Stimulated activated memory B cell treated with anti-CD40 and anti-IgM and Interleukin-4, amounts not matched to agents 10 μg/mL and 1 μg/mL and 100 μg/mL, for 72 hours (primary cell): ENCODE results near the gene ENOSF1.
"Not testable (repeated sequence)": the region's sequence is repeated elsewhere in the genome, so short reads cannot be mapped to it uniquely, and the experiment has no call there.

ENCODE experiments used
- ATAC-seq: fragments of 150-1000 bp; cut with Tn5 transposase; 2 replicates; pipeline ENCODE4 v1.10.0; 2021
- H3K27ac Mint-ChIP-seq: one replicate; pipeline ENCODE4 v1.8.0; 2022; ENCODE audit warnings: mild to moderate bottlenecking, mixed read lengths
- H3K27me3 Mint-ChIP-seq: one replicate; pipeline ENCODE4 v1.8.0; 2022; ENCODE audit warnings: mixed read lengths
- H3K36me3 Mint-ChIP-seq: one replicate; pipeline ENCODE4 v1.8.0; 2022; ENCODE audit warnings: mixed read lengths
- H3K4me1 Mint-ChIP-seq: one replicate; pipeline ENCODE4 v1.8.0; 2022; ENCODE audit warnings: mixed read lengths
- H3K4me3 Mint-ChIP-seq: one replicate; pipeline ENCODE4 v1.8.0; 2022; ENCODE audit warnings: mild to moderate bottlenecking, moderate library complexity, mixed read lengths
- H3K9me3 Mint-ChIP-seq: one replicate; pipeline ENCODE4 v1.8.0; 2022; ENCODE audit warnings: mixed read lengths

Gene ENOSF1, protein sequence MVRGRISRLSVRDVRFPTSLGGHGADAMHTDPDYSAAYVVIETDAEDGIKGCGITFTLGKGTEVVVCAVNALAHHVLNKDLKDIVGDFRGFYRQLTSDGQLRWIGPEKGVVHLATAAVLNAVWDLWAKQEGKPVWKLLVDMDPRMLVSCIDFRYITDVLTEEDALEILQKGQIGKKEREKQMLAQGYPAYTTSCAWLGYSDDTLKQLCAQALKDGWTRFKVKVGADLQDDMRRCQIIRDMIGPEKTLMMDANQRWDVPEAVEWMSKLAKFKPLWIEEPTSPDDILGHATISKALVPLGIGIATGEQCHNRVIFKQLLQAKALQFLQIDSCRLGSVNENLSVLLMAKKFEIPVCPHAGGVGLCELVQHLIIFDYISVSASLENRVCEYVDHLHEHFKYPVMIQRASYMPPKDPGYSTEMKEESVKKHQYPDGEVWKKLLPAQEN

DNA sequence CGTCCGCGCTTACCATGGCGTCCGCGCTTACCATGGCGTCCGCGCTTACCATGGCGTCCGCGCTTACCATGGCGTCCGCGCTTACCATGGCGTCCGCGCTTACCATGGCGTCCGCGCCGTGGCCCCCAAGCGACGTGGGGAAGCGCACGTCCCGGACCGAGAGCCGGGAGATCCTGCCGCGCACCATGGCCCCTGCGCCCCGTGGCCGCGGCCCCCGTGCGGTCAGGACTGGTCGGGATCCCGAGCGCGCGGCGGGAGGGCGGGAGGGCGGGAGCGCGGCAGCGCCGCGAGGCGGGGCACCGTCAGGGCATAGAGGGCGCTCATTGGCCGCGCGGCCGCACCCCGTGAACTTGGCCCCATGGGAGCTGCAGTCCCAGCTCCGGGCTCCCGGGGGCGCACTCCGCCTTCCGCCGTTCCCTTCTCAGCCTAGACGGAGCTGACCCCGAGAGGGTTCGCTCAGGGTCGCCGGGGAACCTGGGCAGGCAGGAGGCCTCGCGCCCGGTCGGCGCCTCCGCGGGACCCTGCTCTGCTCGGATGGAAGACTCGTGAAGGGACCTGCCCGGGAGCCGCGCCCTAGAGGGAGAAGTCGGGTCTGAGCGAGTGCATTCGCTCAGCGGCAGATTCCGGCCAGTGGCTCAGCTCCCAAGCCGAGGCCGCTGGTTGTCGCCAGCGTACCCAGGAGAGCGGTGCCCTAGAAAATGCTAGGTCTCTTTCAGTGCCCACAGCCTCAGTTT lies at the start of gene ENOSF1:
Gene ENOSF1 (minus strand): TSS at position 230 of the 734 bp plus-strand sequence. CDS start 43 bp downstream, at position 187.
- Mint-ChIP-seq H3K4me3 (peak within 1 kb of the TSS; percentile 77), H3K4me1 (peaks cover 11% of the 10 kb centered on the region), H3K9me3 (no peaks in the 10 kb centered on the region), H3K36me3 (peaks cover 7% of the 10 kb centered on the region), H3K27me3 (no peaks in the 10 kb centered on the region), H3K27ac (peak within 1 kb of the TSS; percentile 83)
- ATAC-seq: peak; percentile 83

GRCh38 chr18:759864-760263 lies 47.4 kb upstream of the ENOSF1 start:
- H3K9me3 Mint-ChIP-seq, H3K4me3 Mint-ChIP-seq, H3K4me1 Mint-ChIP-seq, H3K27ac Mint-ChIP-seq, ATAC-seq, H3K36me3 Mint-ChIP-seq, H3K27me3 Mint-ChIP-seq: not testable (repeated sequence)

DNA sequence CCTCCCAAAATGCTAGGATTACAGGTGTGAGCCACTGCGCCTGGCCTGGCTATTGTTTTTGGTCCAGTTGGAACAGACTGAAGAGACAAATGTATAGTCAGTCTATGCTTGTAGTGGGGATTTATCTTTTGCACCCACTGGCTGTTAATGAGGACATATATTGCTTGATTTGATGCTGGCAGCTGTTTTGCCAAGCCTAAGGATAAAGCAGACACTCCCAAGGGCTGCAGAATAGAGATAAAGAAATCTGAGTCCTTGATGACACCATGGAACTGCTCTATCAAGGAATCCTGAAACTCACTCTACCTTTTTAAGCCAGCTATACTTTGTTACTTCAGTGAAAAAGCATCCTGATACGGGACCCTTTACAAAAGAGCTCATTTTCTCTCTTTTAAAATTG lies 43.1 kb upstream of the ENOSF1 start:
- Mint-ChIP-seq H3K36me3 (no peaks in the 10 kb centered on the region), H3K4me1 (no peaks in the 10 kb centered on the region), H3K27ac (no peak overlapping the region), H3K27me3 (no peaks in the 10 kb centered on the region), H3K9me3 (no peaks in the 10 kb centered on the region), H3K4me3 (no peak overlapping the region)
- ATAC-seq: no peak

DNA sequence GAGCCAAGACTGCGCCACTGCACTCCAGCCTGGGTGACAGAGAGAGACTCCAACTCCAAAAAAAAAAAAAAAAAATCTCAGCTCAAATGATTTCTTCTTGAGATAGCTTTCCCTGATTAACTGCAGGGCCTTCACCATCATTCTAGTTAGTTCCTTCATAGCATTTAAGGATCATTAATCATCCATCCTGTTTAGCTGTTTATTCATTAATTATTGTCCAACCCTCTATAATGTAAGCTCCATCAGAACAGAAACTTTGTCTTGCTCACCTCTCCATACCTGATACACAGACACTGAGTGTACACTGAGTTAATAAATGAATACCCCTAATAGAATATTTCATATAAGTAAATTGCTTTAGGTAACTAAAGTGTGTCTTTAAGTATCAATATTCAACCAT lies 42.2 kb upstream of the ENOSF1 start:
- no peaks in the 10 kb centered on the region for H3K9me3 Mint-ChIP-seq
- ATAC-seq: no peak
- no peak overlapping the region for H3K4me3 Mint-ChIP-seq
- no peaks in the 10 kb centered on the region for H3K27me3 Mint-ChIP-seq
- H3K36me3 Mint-ChIP-seq: no peaks in the 10 kb centered on the region
- no peaks in the 10 kb centered on the region for H3K4me1 Mint-ChIP-seq
- no peak overlapping the region for H3K27ac Mint-ChIP-seq

DNA sequence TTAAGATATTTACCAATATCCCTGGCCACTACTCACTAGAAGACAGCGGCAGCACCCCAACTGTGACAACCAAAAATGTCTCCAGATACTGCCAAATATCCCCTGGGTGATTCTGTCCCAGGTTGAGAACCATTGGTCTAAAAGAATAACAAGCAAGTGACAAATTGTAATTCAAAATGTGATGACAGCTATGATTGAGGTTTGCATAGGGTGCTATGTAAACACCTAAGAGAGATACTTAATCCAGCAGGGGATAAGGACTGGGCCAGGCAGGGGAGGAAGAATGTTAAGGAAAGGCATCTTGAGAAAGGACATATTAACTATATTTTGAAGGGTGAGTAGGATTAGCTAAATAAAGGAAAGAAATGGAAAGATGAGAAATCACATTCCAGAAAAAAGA lies 38.0 kb upstream of the ENOSF1 start:
- no peak overlapping the region for H3K27ac Mint-ChIP-seq
- no peaks in the 10 kb centered on the region for H3K4me1 Mint-ChIP-seq
- no peak overlapping the region for H3K4me3 Mint-ChIP-seq
- H3K27me3 Mint-ChIP-seq: peaks cover 10% of the 10 kb centered on the region
- no peak for ATAC-seq
- H3K9me3 Mint-ChIP-seq: no peaks in the 10 kb centered on the region
- no peaks in the 10 kb centered on the region for H3K36me3 Mint-ChIP-seq

GRCh38 chr18:744832-745597 lies 32.6 kb upstream of the ENOSF1 start:
- H3K27me3 Mint-ChIP-seq: peaks cover 10% of the 10 kb centered on the region
- no peak overlapping the region for H3K4me3 Mint-ChIP-seq
- no peak overlapping the region for H3K27ac Mint-ChIP-seq
- no peaks in the 10 kb centered on the region for H3K4me1 Mint-ChIP-seq
- H3K9me3 Mint-ChIP-seq: no peaks in the 10 kb centered on the region
- no peak for ATAC-seq
- H3K36me3 Mint-ChIP-seq: no peaks in the 10 kb centered on the region

DNA sequence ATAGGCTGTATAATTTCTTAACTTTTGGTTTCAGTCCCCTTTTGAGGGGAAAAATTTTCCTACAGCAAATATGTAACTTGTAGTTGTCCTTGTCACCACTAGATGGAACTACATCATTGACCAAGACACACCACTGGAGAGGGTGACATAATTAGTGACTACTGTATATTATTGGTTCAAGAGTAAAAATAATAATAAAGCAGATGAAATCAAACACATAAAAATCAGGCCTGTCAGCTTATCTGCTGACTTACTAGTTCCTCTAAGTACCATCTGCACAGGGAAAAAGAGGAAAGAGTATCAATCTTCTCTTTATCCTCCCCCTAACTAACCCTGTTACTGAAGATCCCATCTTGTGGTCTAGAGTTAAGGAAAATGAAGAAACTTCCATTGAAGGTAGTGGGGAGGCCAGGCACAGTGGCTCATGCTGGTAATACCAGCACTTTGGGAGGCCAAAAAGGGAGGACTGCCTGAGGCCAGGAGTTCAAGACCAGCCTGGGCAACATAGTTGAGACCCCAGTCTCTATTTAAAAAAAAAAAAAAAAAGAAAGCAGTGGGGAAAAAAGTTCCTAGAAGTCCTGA lies 29.6 kb upstream of the ENOSF1 start:
- Mint-ChIP-seq H3K27ac (no peak overlapping the region), H3K9me3 (no peaks in the 10 kb centered on the region), H3K4me1 (no peaks in the 10 kb centered on the region), H3K36me3 (no peaks in the 10 kb centered on the region), H3K4me3 (no peak overlapping the region), H3K27me3 (peaks cover 10% of the 10 kb centered on the region)
- peak; percentile 50 for ATAC-seq

GRCh38 chr18:732371-732770 lies 19.9 kb upstream of the ENOSF1 start:
- Mint-ChIP-seq H3K4me1 (no peaks in the 10 kb centered on the region), H3K27me3 (no peaks in the 10 kb centered on the region), H3K4me3 (no peak overlapping the region), H3K9me3 (peaks cover 2% of the 10 kb centered on the region), H3K27ac (no peak overlapping the region), H3K36me3 (no peaks in the 10 kb centered on the region)
- no peak for ATAC-seq

DNA sequence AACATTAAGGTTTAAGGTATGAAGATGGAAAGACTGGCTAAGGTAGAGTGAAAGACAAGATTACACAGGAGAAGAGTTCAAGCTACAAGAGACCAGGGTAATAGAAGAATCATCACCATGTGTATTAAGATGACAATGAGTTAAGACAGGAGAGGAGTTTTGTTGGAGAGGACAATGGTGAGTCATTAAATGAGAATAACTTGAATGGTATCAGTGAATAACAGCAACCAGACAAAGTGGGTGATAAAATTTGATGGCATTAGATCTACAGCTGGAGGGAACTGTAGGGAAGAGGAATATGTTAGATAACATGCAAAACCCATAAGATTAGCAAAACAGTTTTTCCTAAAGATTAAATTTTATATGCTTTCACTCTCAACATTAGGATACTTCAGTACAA lies 18.8 kb upstream of the ENOSF1 start:
- H3K36me3 Mint-ChIP-seq: no peaks in the 10 kb centered on the region
- H3K4me1 Mint-ChIP-seq: no peaks in the 10 kb centered on the region
- no peak overlapping the region for H3K4me3 Mint-ChIP-seq
- no peaks in the 10 kb centered on the region for H3K27me3 Mint-ChIP-seq
- no peak overlapping the region for H3K27ac Mint-ChIP-seq
- H3K9me3 Mint-ChIP-seq: peaks cover 2% of the 10 kb centered on the region
- ATAC-seq: no peak

GRCh38 chr18:730692-731091 lies 18.3 kb upstream of the ENOSF1 start:
- no peaks in the 10 kb centered on the region for H3K36me3 Mint-ChIP-seq
- peaks cover 4% of the 10 kb centered on the region for H3K27me3 Mint-ChIP-seq
- no peak for ATAC-seq
- H3K4me3 Mint-ChIP-seq: no peak overlapping the region
- H3K4me1 Mint-ChIP-seq: no peaks in the 10 kb centered on the region
- peaks cover 2% of the 10 kb centered on the region for H3K9me3 Mint-ChIP-seq
- no peak overlapping the region for H3K27ac Mint-ChIP-seq

- H3K4me3 Mint-ChIP-seq, ATAC-seq, H3K36me3 Mint-ChIP-seq, H3K4me1 Mint-ChIP-seq, H3K27ac Mint-ChIP-seq, H3K9me3 Mint-ChIP-seq, H3K27me3 Mint-ChIP-seq: not testable (repeated sequence)
Observed at GRCh38 chr18:730120-730519, 17.7 kb upstream of the ENOSF1 start.

GRCh38 chr18:725646-726045 lies 13.2 kb upstream of the ENOSF1 start:
- peaks cover 8% of the 10 kb centered on the region for H3K27me3 Mint-ChIP-seq
- H3K36me3 Mint-ChIP-seq: no peaks in the 10 kb centered on the region
- H3K4me3 Mint-ChIP-seq: no peak overlapping the region
- no peaks in the 10 kb centered on the region for H3K4me1 Mint-ChIP-seq
- ATAC-seq: no peak
- H3K9me3 Mint-ChIP-seq: no peaks in the 10 kb centered on the region
- H3K27ac Mint-ChIP-seq: no peak overlapping the region

- ATAC-seq: no peak
- no peaks in the 10 kb centered on the region for H3K9me3 Mint-ChIP-seq
- H3K27me3 Mint-ChIP-seq: peaks cover 8% of the 10 kb centered on the region
- H3K4me1 Mint-ChIP-seq: no peaks in the 10 kb centered on the region
- no peak overlapping the region for H3K4me3 Mint-ChIP-seq
- H3K36me3 Mint-ChIP-seq: no peaks in the 10 kb centered on the region
- no peak overlapping the region for H3K27ac Mint-ChIP-seq
Observed at GRCh38 chr18:723541-724080, 11.2 kb upstream of the ENOSF1 start.

DNA sequence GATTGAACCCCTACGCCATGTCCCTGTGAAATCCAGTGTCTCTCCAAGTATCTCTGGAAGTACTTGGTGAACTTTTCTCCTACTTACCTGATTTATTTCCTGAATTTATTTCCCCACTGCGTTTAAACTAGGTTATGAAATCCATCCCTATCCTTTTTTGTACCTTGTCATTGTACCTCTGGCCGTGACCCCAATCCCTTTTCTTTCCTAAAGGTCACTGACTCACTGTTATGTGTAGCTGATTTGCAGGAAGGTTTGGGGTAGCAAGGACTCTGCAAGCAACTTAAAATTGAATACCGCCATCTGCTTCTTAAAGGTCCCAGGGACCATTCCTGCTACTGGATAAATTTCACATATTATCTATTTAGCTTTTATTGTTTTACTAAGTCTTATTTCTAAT lies 4.6 kb upstream of the ENOSF1 start:
- Mint-ChIP-seq H3K9me3 (no peaks in the 10 kb centered on the region), H3K4me1 (no peaks in the 10 kb centered on the region), H3K27ac (no peak overlapping the region), H3K27me3 (no peaks in the 10 kb centered on the region), H3K36me3 (no peaks in the 10 kb centered on the region), H3K4me3 (no peak overlapping the region)
- no peak for ATAC-seq

- Mint-ChIP-seq H3K9me3 (no peaks in the 10 kb centered on the region), H3K36me3 (no peaks in the 10 kb centered on the region), H3K4me3 (no peak overlapping the region), H3K4me1 (peaks cover 11% of the 10 kb centered on the region), H3K27ac (no peak overlapping the region), H3K27me3 (no peaks in the 10 kb centered on the region)
- no peak for ATAC-seq
Observed at GRCh38 chr18:715626-716025, 3.2 kb upstream of the ENOSF1 start.
